ENCODE measurements around the gene FAU. TPM values are rescaled to one million over a fixed set of nuclear protein-coding genes. Genes with fewer than 3 reads are reported as not detected.
"Not testable (repeated sequence)": the region's sequence is repeated elsewhere in the genome, so short reads cannot be mapped to it uniquely, and the experiment has no call there.

FAU gene
- total RNA-seq, 6 donors from 2014 or later, result 405 to 1,014 (median 590) TPM

- no peak for DNase-seq
- peak overlapping the region; percentile 80 to 96 (median 83) for H3K4me3 ChIP-seq
- no peak for ATAC-seq (ENCODE audit: low FRiP score in 2 of 2)
- peaks cover 17 to 59% (median 48%) of the 10 kb centered on the region in 4 donors for H3K36me3 ChIP-seq
- TF ChIP-seq POLR2A (IDR thresholded peaks at IDR 0.05) (no peak), POLR2AphosphoS5 (IDR thresholded peaks at IDR 0.05) (no peak), CTCF (IDR thresholded peaks at IDR 0.05) (no peak), EP300 (IDR thresholded peaks at IDR 0.05) (no peak)
- peaks cover 23 to 51% (median 27%) of the 10 kb centered on the region in 4 donors for H3K4me1 ChIP-seq
- no peaks in the 10 kb centered on the region for H3K9me3 ChIP-seq
- whole genome bisulfite sequencing, 2 donors, result 0 to 1% methylated on average over 19 to 21 of the region's 22 CpGs
- H3K27ac ChIP-seq, result peak overlapping the region; percentile 93 to 96 (median 96)
- H3K27me3 ChIP-seq, result no peaks in the 10 kb centered on the region
Measured at GRCh38 chr11:65121447-65121864, 478 bp downstream of the FAU start.

- Histone ChIP-seq H3K9me3 (no peaks in the 10 kb centered on the region), H3K27ac (peak overlapping the region; percentile 93 to 96 (median 96)), H3K4me1 (peaks cover 29 to 57% (median 33%) of the 10 kb centered on the region in 4 donors), H3K36me3 (peaks cover 12 to 55% (median 42%) of the 10 kb centered on the region in 4 donors), H3K27me3 (no peaks in the 10 kb centered on the region), H3K4me3 (peak overlapping the region in 3 of 4 donors; percentile 80 to 85 (median 81))
- WGBS, 2 donors, result 87 to 90% methylated on average over 3 of the region's 3 CpGs
- no peak for ATAC-seq (ENCODE audit: low FRiP score in 2 of 2)
- TF ChIP-seq EP300 (IDR thresholded peaks at IDR 0.05) (no peak), POLR2A (IDR thresholded peaks at IDR 0.05) (no peak), CTCF (IDR thresholded peaks at IDR 0.05) (no peak), POLR2AphosphoS5 (IDR thresholded peaks at IDR 0.05) (no peak)
- no peak for DNase-seq
Measured at GRCh38 chr11:65120831-65121230, 1.1 kb downstream of the FAU start.

- no peak for ATAC-seq (ENCODE audit: low FRiP score in 2 of 2)
- peaks cover 9 to 48% (median 32%) of the 10 kb centered on the region in 4 donors for H3K36me3 ChIP-seq
- DNase-seq, result no peak
- no peaks in the 10 kb centered on the region for H3K9me3 ChIP-seq
- peaks cover 34 to 65% (median 36%) of the 10 kb centered on the region in 4 donors for H3K4me1 ChIP-seq
- peak overlapping the region in 1 of 4 donors; percentile 86 for H3K27ac ChIP-seq
- TF ChIP-seq POLR2A (IDR thresholded peaks at IDR 0.05), result no peak
- TF ChIP-seq CTCF (IDR thresholded peaks at IDR 0.05), result no peak
- TF ChIP-seq EP300 (IDR thresholded peaks at IDR 0.05), result no peak
- TF ChIP-seq POLR2AphosphoS5 (IDR thresholded peaks at IDR 0.05), result no peak
- H3K4me3 ChIP-seq, result no peak overlapping the region
- H3K27me3 ChIP-seq, result no peaks in the 10 kb centered on the region
Measured at GRCh38 chr11:65119670-65119995, 2.3 kb downstream of the FAU start.

GRCh38 chr11:65118891-65119669 lies 2.9 kb downstream of the FAU start:
- DNase-seq; H3K9me3 ChIP-seq; H3K27me3 ChIP-seq; H3K4me3 ChIP-seq; ATAC-seq (ENCODE audit: low FRiP score in 2 of 2): not testable (repeated sequence)
- WGBS, 2 donors, result 86 to 91% methylated on average over 18 of the region's 18 CpGs
- H3K4me1 ChIP-seq, result peaks cover 34 to 65% (median 36%) of the 10 kb centered on the region in 4 donors
- H3K27ac ChIP-seq, result peak overlapping the region in 2 of 4 donors; percentile 6 to 86
- peaks cover 9 to 43% (median 29%) of the 10 kb centered on the region in 4 donors for H3K36me3 ChIP-seq

GRCh38 chr11:65118097-65118837 lies 3.7 kb downstream of the FAU start:
- TF ChIP-seq CTCF (IDR thresholded peaks at IDR 0.05) (peak in 2 of 6 experiments; percentile 1 to 2), POLR2AphosphoS5 (IDR thresholded peaks at IDR 0.05) (no peak)
- Histone ChIP-seq H3K27ac (peak overlapping the region in 3 of 4 donors; percentile 8 to 89 (median 86)), H3K4me1 (peaks cover 38 to 69% (median 39%) of the 10 kb centered on the region in 4 donors), H3K4me3 (peak overlapping the region in 1 of 4 donors; percentile 71), H3K36me3 (peaks cover 9 to 42% (median 29%) of the 10 kb centered on the region in 4 donors), H3K27me3 (no peaks in the 10 kb centered on the region), H3K9me3 (no peaks in the 10 kb centered on the region)
- DNase-seq, result no peak
- no peak for ATAC-seq (ENCODE audit: low FRiP score in 2 of 2)
- WGBS, 2 donors, result 84 to 87% methylated on average over 18 of the region's 18 CpGs

Data from upper lobe of left lung (tissue), 6 donors.